Measurements from ENCODE around the gene SLC66A3.

SLC66A3 gene

GRCh38 chr2:11121823-11122155, 33.5 kb upstream of the SLC66A3 start:
- POLR2A ChIA-PET: no interaction called here
- no peak for DNase-seq (ENCODE audit: extremely low spot score)
- CTCF ChIA-PET: interaction anchor here (1.1 to 4.4 kb wide), 2 partner anchors 11 to 286 kb away, joined by 10 to 27 read pairs; a partner anchor contains a TSS
- TF ChIP-seq BHLHE40 (IDR thresholded peaks at IDR 0.05; ENCODE audit: borderline replicate concordance) (no peak), NFRKB (IDR thresholded peaks at IDR 0.05) (no peak), FOXK2 (IDR thresholded peaks at IDR 0.05) (no peak), SP1 (IDR thresholded peaks at IDR 0.05) (no peak), L3MBTL2 (conservative IDR thresholded peaks at IDR 0.05) (no peak)

- no peak for DNase-seq (ENCODE audit: extremely low spot score)
- no peak for TF ChIP-seq SP1 (IDR thresholded peaks at IDR 0.05)
- TF ChIP-seq HDGF (IDR thresholded peaks at IDR 0.05; ENCODE audit: borderline replicate concordance): no peak
- TF ChIP-seq NFRKB (IDR thresholded peaks at IDR 0.05): no peak
- POLR2A ChIA-PET: no interaction called here
- CTCF ChIA-PET: interaction anchor here (1.1 to 4.4 kb wide), 3 partner anchors 10 to 290 kb away, joined by 10 to 27 read pairs (median 27); a partner anchor contains a TSS
These were observed 32.9 kb upstream of the SLC66A3 start for GRCh38 chr2:11122380-11122779.

DNA sequence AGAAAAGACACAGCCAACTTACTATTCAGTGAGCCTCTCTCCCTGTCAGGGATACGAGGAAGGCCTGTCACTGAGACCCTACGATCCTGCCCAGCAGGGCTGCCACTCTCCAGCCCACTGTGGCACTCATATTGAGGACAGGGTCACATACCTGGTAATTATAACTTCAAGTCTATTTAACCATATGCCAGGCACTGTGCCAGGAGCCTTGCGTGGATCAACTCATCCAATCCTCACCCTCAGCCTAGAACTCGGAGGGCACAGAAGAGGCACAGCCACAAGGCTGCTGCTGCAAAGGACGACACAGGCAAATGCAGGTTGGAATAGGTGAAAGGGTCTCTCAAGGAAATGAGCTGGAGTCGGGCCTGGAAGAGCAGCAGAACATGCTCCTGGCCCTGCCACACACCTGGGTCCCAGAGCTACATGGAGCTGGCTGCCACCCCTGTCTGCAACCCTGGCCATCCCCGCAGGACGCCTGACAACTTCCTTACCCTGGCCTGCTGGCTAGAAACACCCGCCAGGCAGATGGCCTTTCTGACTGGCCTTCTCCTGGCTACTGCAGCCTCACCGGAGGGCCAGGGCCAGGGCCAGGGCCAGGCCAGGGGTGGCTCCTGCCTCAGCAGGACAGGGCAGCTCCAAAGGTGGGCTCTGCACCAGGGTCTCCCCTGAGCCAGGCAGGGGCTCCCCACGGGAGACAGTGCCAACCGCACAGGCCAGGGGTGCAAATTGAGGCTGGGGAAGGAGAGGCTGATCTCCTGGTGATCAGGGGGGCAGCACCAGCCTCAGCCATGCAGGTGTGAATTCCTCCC, 32.1 kb upstream of the SLC66A3 start:
- TF ChIP-seq CTBP1 (IDR thresholded peaks at IDR 0.05; ENCODE audit: borderline replicate concordance): no peak
- TF ChIP-seq L3MBTL2 (conservative IDR thresholded peaks at IDR 0.05): no peak
- no peak for TF ChIP-seq FOXA1 (IDR thresholded peaks at IDR 0.05)
- TF ChIP-seq HDGF (IDR thresholded peaks at IDR 0.05; ENCODE audit: borderline replicate concordance): no peak
- TF ChIP-seq LEF1 (IDR thresholded peaks at IDR 0.05; ENCODE audit: borderline replicate concordance): no peak
- no peak for TF ChIP-seq TARDBP (IDR thresholded peaks at IDR 0.05)
- TF ChIP-seq FOXK2 (IDR thresholded peaks at IDR 0.05): no peak
- TF ChIP-seq SUZ12 (IDR thresholded peaks at IDR 0.05): no peak
- TF ChIP-seq PKNOX1 (IDR thresholded peaks at IDR 0.05): no peak
- POLR2A ChIA-PET: no interaction called here
- no peak for DNase-seq (ENCODE audit: extremely low spot score)
- CTCF ChIA-PET: interaction anchor here (0.5 to 4.4 kb wide), 4 partner anchors 32 to 291 kb away, joined by 3 to 27 read pairs (median 15); partner anchors contain the start of gene SLC66A3

DNA sequence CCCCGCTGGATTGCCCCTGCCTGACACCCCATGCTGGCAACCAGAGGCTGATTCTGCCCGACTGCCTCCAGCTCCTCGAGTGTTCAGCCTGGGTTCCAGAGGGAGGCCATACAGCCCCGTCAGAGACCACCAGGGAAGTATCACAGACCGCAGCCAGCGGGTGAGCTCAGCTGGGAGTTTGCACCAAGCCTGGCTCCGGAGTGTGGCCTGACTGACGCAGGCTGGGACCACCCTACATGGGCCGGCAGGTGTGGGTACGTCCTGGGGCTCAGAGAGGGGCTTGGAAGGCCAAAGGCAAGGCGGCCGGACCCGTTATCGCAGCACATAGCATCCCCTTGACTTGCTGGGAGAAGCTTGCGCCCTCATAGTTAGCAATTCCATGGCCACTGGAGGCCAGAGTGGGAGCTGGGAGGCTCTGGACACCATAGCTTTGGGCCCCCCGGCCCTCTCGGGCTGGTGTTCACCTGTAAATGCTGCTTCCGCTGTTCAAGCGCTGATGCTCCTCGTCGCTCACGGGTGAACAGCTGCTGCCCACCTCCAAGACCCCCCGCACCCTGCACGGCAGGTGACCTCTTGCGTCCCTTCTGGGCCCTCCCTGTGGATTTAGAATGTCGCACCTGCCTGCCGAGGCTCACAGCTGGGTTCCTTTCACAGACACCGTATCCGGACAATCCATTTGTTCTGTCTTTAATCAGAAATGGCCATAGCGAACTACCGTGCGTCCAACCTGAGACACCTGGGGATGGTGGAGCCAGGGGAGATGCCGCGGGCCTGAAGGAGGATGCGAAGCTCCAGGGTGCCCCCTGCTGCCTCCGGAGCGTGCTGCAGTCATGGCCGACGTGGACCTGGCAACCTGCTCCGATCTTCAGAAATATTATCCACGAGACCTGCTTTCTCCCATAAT, 31.2 kb upstream of the SLC66A3 start:
- peak; percentile 86 for DNase-seq (ENCODE audit: extremely low spot score)
- no peak for TF ChIP-seq FOXA1 (IDR thresholded peaks at IDR 0.05)
- no peak for TF ChIP-seq CTBP1 (IDR thresholded peaks at IDR 0.05; ENCODE audit: borderline replicate concordance)
- no peak for TF ChIP-seq SP1 (IDR thresholded peaks at IDR 0.05)
- TF ChIP-seq PKNOX1 (IDR thresholded peaks at IDR 0.05): no peak
- TF ChIP-seq HDGF (IDR thresholded peaks at IDR 0.05; ENCODE audit: borderline replicate concordance): no peak
- TF ChIP-seq FOXM1 (IDR thresholded peaks at IDR 0.05; ENCODE audit: borderline replicate concordance): no peak
- no peak for TF ChIP-seq ZNF384 (IDR thresholded peaks at IDR 0.05)
- no peak for TF ChIP-seq LEF1 (IDR thresholded peaks at IDR 0.05; ENCODE audit: borderline replicate concordance)
- no peak for TF ChIP-seq FOXK2 (IDR thresholded peaks at IDR 0.05)
- TF ChIP-seq NFRKB (IDR thresholded peaks at IDR 0.05): no peak
- TF ChIP-seq TARDBP (IDR thresholded peaks at IDR 0.05): no peak
- no peak for TF ChIP-seq ARNT (IDR thresholded peaks at IDR 0.05)
- no peak for TF ChIP-seq L3MBTL2 (conservative IDR thresholded peaks at IDR 0.05)
- TF ChIP-seq BHLHE40 (IDR thresholded peaks at IDR 0.05; ENCODE audit: borderline replicate concordance): no peak
- no peak for TF ChIP-seq ELF4 (IDR thresholded peaks at IDR 0.05)
- TF ChIP-seq SUZ12 (IDR thresholded peaks at IDR 0.05): no peak
- ChIA-PET CTCF (interaction anchor here (0.5 to 4.4 kb wide), 15 partner anchors 9 to 460 kb away, joined by 3 to 27 read pairs (median 4); partner anchors contain the start of genes KCNF1 and SLC66A3), POLR2A (interaction anchor here (1.0 kb wide), 1 partner anchor 212 kb away, joined by 3 read pairs; no protein-coding TSS in a partner anchor)

DNA sequence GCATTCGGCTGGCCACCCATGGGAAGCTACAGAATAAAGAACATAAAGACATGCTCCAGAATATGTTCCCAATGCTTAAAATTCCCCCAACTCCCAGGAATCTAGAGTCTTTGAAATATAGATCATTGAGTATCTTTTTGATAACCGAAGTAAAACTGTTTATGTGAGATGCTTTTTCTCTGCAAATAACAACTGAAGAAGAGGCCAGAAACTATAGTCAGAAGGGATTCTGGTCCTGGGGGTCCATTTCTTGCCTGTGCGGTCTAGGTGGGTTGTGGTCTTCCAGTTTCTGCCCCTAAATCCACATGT, 30.6 kb upstream of the SLC66A3 start:
- no peak for TF ChIP-seq ELF4 (IDR thresholded peaks at IDR 0.05)
- no peak for TF ChIP-seq FOXK2 (IDR thresholded peaks at IDR 0.05)
- no peak for TF ChIP-seq FOXA1 (IDR thresholded peaks at IDR 0.05)
- no peak for TF ChIP-seq FOXM1 (IDR thresholded peaks at IDR 0.05; ENCODE audit: borderline replicate concordance)
- TF ChIP-seq BHLHE40 (IDR thresholded peaks at IDR 0.05; ENCODE audit: borderline replicate concordance): no peak
- POLR2A ChIA-PET: interaction anchor here (1.0 kb wide), 1 partner anchor 212 kb away, joined by 3 read pairs; no protein-coding TSS in a partner anchor
- CTCF ChIA-PET: interaction anchor here (0.6 to 4.4 kb wide), 13 partner anchors 8 to 460 kb away, joined by 3 to 27 read pairs (median 4); partner anchors contain the start of gene KCNF1
- no peak for DNase-seq (ENCODE audit: extremely low spot score)

GRCh38 chr2:11127761-11128160, 27.5 kb upstream of the SLC66A3 start:
- DNase-seq (ENCODE audit: extremely low spot score): no peak
- POLR2A ChIA-PET: no interaction called here
- no peak for TF ChIP-seq ARNT (IDR thresholded peaks at IDR 0.05)
- no peak for TF ChIP-seq CTBP1 (IDR thresholded peaks at IDR 0.05; ENCODE audit: borderline replicate concordance)
- TF ChIP-seq FOXM1 (IDR thresholded peaks at IDR 0.05; ENCODE audit: borderline replicate concordance): no peak
- no peak for TF ChIP-seq FOXA1 (IDR thresholded peaks at IDR 0.05)
- no peak for TF ChIP-seq HDGF (IDR thresholded peaks at IDR 0.05; ENCODE audit: borderline replicate concordance)
- TF ChIP-seq ELF4 (IDR thresholded peaks at IDR 0.05): no peak
- no peak for TF ChIP-seq BHLHE40 (IDR thresholded peaks at IDR 0.05; ENCODE audit: borderline replicate concordance)
- TF ChIP-seq FOXK2 (IDR thresholded peaks at IDR 0.05): no peak
- TF ChIP-seq L3MBTL2 (conservative IDR thresholded peaks at IDR 0.05): no peak
- TF ChIP-seq NFRKB (IDR thresholded peaks at IDR 0.05): no peak
- no peak for TF ChIP-seq SUZ12 (IDR thresholded peaks at IDR 0.05)
- TF ChIP-seq PKNOX1 (IDR thresholded peaks at IDR 0.05): no peak
- TF ChIP-seq TARDBP (IDR thresholded peaks at IDR 0.05): no peak
- TF ChIP-seq SP1 (IDR thresholded peaks at IDR 0.05): no peak
- no peak for TF ChIP-seq LEF1 (IDR thresholded peaks at IDR 0.05; ENCODE audit: borderline replicate concordance)
- TF ChIP-seq ZNF384 (IDR thresholded peaks at IDR 0.05): no peak
- CTCF ChIA-PET: interaction anchor here (1.5 kb wide), 1 partner anchor 295 kb away, joined by 4 read pairs; no protein-coding TSS in a partner anchor
